UCSD-AML1 (cell line): ENCODE data around the gene TLX2.
A peak's percentile ranks its signal among the peaks of the same experiment; 100 is the strongest.

Experiments
- DNase-seq: peaks from one replicate; lab custom pipeline; 2025; ENCODE audit not compliant: unreplicated experiment; lab: John Stamatoyannopoulos, UW

The TLX2 gene

GRCh38 chr2:74531666-74532065, 17.4 kb downstream of the TLX2 start:
- no peak for DNase-seq

GRCh38 chr2:74532222-74532621, 18.0 kb downstream of the TLX2 start:
- DNase-seq: no peak

GRCh38 chr2:74533464-74533863, 19.2 kb downstream of the TLX2 start:
- DNase-seq: no peak

GRCh38 chr2:74534411-74534810, 20.2 kb downstream of the TLX2 start:
- no peak for DNase-seq

GRCh38 chr2:74535440-74535965, 21.3 kb downstream of the TLX2 start:
- no peak for DNase-seq

DNA sequence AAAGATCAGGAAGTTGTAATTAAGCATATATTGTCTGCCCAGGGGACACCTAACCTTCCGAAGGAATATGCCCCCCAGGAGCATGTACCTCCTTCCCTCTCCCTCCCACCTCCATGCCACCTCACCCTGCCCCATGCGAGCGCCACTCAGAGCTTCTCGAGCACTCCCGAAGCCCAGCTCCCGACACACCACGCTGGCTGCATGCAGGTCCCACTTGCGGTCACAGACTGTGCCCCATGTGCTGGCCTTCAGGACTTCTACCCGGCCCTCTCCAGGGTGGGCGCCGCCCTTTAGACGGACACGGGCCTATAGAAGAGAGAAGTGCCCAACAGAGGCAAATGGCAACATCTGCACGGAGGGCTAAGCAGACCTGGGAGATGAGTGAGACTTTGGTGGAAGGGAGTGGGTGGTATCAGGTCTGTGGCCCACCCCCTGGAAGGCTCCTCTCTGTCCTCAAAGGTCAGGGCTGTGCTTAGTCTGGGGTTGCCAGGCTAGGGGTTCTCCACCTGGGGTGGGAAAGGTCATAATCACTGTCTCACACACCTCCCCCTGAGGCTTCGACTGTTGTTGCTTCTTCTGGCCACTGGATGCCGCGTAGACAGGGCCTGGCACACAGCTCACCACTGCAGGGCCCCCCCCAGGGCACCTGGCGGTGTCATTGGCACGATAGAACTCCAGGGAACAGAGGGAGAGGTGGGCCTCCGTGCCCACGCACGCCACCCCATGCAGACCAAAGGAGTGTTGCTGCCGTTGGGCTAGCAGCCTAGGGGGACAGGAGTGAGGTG, 22.1 kb downstream of the TLX2 start:
- DNase-seq: no peak

DNA sequence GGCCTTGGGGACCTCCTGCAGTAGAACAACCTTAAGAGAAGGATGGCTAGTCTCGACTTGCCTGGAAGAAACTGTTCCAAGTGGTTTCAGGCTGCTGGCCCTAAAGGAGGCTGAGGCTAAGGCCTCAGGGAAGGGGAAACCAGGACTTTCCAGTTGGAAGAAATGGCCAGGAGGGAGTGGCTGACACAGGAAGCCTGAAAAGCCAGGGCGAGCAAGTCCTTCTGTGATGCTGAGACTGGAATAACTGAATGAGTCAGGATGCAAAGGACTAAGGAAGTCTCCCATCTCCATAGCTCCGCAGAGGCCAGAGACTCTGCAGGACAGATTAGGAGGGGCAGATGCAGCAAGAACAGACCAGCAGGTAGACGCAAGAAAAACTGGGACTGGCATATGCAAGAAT, 22.9 kb downstream of the TLX2 start:
- DNase-seq: no peak

DNA sequence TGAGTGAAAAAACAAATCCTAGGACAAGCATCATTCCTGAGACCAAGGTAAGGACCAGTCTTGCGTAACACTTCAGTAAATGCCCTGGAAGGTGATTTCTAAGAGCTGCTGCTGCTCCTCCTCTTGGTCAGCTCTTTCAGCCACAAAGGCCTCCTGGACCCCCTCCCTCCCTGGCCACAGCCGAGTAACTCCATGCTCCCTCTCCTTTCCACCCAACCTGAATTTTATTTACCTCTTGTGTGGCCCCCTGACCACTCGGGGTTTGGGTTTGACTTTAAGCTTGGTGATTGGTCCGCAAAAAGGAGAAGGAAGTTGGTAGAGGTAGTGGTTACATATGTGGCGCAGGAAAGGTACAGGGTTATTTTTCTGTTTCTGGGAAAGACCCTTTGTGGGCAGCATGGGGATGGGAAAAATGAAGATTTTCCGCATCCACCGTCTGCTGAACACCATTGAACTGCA, 24.7 kb downstream of the TLX2 start:
- DNase-seq: peak; percentile 47

- no peak for DNase-seq
Observed at GRCh38 chr2:74540291-74540690, 26.0 kb downstream of the TLX2 start.

GRCh38 chr2:74542978-74543377, 28.7 kb downstream of the TLX2 start:
- no peak for DNase-seq

- no peak for DNase-seq
Observed at GRCh38 chr2:74544634-74545033, 30.4 kb downstream of the TLX2 start.

DNA sequence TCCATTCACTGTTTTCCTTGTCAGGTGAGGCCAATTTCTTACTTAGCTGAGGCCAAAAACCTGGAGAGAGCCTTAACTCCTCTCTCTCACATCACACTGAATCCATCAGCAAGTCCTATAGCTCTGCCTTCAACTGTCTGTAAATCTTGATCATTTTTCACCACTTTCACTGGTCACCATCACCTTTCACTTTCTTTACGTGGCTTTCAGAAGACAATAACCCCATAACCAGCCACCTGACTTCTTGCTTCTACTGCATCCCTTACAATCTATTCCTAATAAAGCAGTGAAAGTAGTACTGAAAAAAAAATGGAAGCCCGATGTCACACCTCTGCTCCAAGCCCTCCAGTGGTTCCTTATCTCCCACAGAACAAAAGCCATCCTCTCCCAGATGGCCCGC, 31.8 kb downstream of the TLX2 start:
- DNase-seq: no peak

GRCh38 chr2:74548285-74548899, 34.1 kb downstream of the TLX2 start:
- DNase-seq: no peak

GRCh38 chr2:74548900-74549826, 34.9 kb downstream of the TLX2 start:
- DNase-seq: peak; percentile 69

- no peak for DNase-seq
Observed at GRCh38 chr2:74550231-74550630, 36.0 kb downstream of the TLX2 start.

DNA sequence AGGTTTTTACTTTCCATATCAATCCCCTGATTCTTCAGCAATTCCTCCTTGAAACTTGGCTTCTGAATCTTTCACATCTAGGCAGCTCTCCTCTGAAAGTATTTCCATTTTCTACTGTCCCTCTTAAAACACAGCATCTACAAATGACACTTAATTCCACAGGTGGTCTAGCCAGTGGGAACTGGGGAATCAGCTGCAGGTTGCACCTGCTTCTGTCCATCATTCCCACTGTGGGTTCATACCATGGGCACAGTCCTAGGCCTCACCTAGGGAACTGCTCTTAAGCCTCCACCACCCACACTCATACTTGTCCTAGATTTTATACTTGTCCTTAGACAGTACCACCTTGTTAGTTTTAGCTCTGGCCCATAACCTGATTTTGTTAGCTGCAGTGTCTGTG, 37.3 kb downstream of the TLX2 start:
- DNase-seq: no peak

DNA sequence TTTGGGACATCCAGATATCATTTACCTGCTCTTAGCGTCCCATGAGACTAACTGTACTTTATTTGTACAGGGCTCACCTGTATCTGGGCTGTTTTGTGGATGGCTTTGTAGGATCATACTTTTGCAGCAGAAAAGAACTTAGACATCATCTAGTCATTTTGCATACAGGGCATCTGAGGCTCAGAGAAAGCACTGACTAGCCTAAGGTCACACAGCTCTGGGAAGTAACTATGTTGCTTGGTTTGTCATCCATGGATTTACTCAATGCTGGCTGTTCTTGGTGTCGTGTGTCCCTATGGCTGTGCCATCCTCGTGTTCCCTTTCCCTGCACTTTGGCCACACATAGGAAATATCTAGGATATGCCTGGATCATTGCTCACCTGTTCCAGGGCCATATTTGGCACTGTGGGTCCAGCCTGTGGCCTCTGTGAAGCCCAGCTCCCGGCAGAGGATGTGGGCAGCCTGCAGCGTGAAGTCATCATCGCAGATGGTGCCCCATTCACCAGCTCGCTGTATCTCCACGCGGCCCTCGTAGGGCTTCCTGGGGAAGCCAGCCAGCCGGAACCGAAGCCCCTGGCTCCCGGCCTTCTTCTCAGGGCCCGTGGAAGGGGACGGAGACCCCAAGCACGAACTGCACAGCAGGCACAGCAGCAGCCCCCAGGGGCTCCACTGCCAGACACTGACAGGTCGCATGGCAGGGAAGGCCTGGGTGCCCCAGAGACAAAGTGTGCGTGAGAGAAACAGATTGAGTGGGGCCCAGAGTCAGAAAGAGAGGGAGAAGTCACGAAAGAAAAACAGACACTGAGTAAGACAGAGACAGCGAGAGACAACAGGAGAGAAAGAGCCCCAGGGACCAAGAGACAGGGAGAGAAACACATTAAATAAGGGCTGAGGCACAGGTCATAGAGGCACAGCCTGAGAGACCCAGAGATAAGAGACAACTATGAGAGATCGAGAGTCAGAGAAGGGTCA, 38.0 kb downstream of the TLX2 start:
- peak; percentile 73 for DNase-seq

DNA sequence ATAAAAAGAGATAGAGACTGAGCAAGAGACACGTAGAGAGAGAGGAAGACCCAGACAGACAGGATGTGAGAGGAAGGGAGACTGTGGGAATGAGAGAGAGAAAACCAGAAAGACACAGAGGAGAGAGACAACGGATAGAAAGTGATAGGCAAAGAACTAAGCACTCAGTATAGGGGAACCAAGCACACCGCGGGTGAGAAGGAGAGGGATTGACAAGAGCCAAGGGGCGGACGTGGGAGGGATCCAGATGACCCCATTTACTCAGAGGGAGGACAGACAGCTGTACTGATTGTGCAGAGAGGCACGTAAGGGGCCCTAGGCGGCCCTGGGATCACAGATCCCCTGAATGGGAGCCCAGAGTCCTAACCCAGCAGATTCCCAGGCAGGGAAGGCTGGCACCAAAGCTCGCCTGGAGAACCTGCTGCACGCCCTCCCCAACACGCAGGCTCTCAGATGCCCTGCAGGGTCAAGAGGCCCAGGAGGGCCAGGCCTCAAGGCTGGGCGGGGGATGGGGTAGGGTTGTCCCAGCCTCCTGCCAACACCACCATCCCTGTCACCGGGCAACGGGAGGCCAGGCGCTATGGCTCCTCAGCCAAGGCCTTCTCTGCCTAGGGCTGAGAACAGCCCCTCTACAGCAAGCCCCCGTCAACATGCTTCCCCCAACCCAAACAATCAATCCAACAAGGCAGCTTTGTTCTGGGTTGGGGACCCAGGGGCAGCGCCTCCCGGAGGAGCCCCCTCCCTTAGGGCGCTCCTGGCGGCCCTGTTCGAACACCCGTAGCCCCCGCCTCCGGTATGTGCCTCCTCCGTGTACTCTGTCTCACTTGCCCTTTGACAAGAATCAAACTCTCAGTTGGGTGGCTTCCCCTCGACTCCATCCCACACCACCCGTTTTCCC, 38.9 kb downstream of the TLX2 start:
- DNase-seq: no peak
